Nephron progenitor cell (in vitro differentiated cells): ENCODE data around the gene CLEC17A.

ENCODE experiments used
- DNase-seq: peaks from one replicate; pipeline ENCODE4 v3.0.0; 2021
- H3K27ac Mint-ChIP-seq: 2 replicates; pipeline ENCODE4 v1.8.0; 2021; ENCODE audit warnings: mild to moderate bottlenecking, moderate library complexity, mixed read lengths
- H3K27me3 Mint-ChIP-seq: 2 replicates; pipeline ENCODE4 v1.8.0; 2021; ENCODE audit warnings: mild to moderate bottlenecking, low read depth, mixed read lengths; ENCODE audit not compliant: poor library complexity
- H3K36me3 Mint-ChIP-seq: 2 replicates; pipeline ENCODE4 v1.8.0; 2021; ENCODE audit warnings: low read depth, mixed read lengths
- H3K4me1 Mint-ChIP-seq: 2 replicates; pipeline ENCODE4 v1.8.0; 2021; ENCODE audit warnings: mixed read lengths
- H3K4me3 Mint-ChIP-seq: 2 replicates; pipeline ENCODE4 v1.8.0; 2021; ENCODE audit warnings: mild to moderate bottlenecking, moderate library complexity, mixed read lengths
- H3K9me3 Mint-ChIP-seq: 2 replicates; pipeline ENCODE4 v1.8.0; 2021; ENCODE audit warnings: mild to moderate bottlenecking, moderate library complexity, mixed read lengths
- CTCF ChIP-seq: fragments of 200-600 bp; sonication (generic); IDR thresholded peaks from 2 replicates; pipeline ENCODE4 v1.5.0; 2021; ENCODE audit warnings: antibody characterized with exemption

The CLEC17A gene

GRCh38 chr19:14629557-14629956 lies 46.7 kb downstream of the CLEC17A start:
- Mint-ChIP-seq H3K9me3 (peaks cover 47% of the 10 kb centered on the region), H3K36me3 (no peaks in the 10 kb centered on the region), H3K4me1 (no peaks in the 10 kb centered on the region), H3K27ac (no peak overlapping the region), H3K27me3 (peaks cover 2% of the 10 kb centered on the region), H3K4me3 (no peak overlapping the region)
- no peak for TF ChIP-seq CTCF
- DNase-seq = no peak

- Mint-ChIP-seq H3K9me3 (peaks cover 45% of the 10 kb centered on the region), H3K4me3 (no peak overlapping the region), H3K27me3 (peaks cover 7% of the 10 kb centered on the region), H3K27ac (no peak overlapping the region), H3K4me1 (no peaks in the 10 kb centered on the region), H3K36me3 (no peaks in the 10 kb centered on the region)
- no peak for TF ChIP-seq CTCF
- DNase-seq = no peak
These were observed 49.4 kb downstream of the CLEC17A start for GRCh38 chr19:14632286-14632685.

GRCh38 chr19:14639536-14640277 lies 56.8 kb downstream of the CLEC17A start:
- no peaks in the 10 kb centered on the region for H3K36me3 Mint-ChIP-seq
- H3K27me3 Mint-ChIP-seq = peaks cover 15% of the 10 kb centered on the region
- DNase-seq = no peak
- H3K4me1 Mint-ChIP-seq = no peaks in the 10 kb centered on the region
- peaks cover 65% of the 10 kb centered on the region for H3K9me3 Mint-ChIP-seq
- TF ChIP-seq CTCF = no peak
- no peak overlapping the region for H3K4me3 Mint-ChIP-seq
- no peak overlapping the region for H3K27ac Mint-ChIP-seq

- Mint-ChIP-seq H3K36me3 (no peaks in the 10 kb centered on the region), H3K4me1 (no peaks in the 10 kb centered on the region), H3K4me3 (no peak overlapping the region), H3K9me3 (peaks cover 61% of the 10 kb centered on the region), H3K27me3 (peaks cover 16% of the 10 kb centered on the region), H3K27ac (no peak overlapping the region)
- no peak for TF ChIP-seq CTCF
- DNase-seq = no peak
These were observed 65.6 kb downstream of the CLEC17A start for GRCh38 chr19:14648506-14648905.

GRCh38 chr19:14649020-14649419 lies 66.1 kb downstream of the CLEC17A start:
- Mint-ChIP-seq H3K27ac (no peak overlapping the region), H3K4me1 (no peaks in the 10 kb centered on the region), H3K36me3 (no peaks in the 10 kb centered on the region), H3K9me3 (peaks cover 56% of the 10 kb centered on the region), H3K4me3 (no peak overlapping the region), H3K27me3 (peaks cover 18% of the 10 kb centered on the region)
- no peak for TF ChIP-seq CTCF
- DNase-seq = no peak

GRCh38 chr19:14650161-14650560 lies 67.3 kb downstream of the CLEC17A start:
- Mint-ChIP-seq H3K4me1 (no peaks in the 10 kb centered on the region), H3K27me3 (peaks cover 18% of the 10 kb centered on the region), H3K36me3 (no peaks in the 10 kb centered on the region), H3K27ac (no peak overlapping the region), H3K4me3 (no peak overlapping the region), H3K9me3 (peaks cover 48% of the 10 kb centered on the region)
- DNase-seq = no peak
- TF ChIP-seq CTCF = no peak
